GM23248 (cell line): Measurements from ENCODE around the gene BCL7A.

Experiments used
- EZH2 ChIP-seq: fragments of 200-600 bp; sonication (generic); IDR thresholded peaks from 2 replicates; pipeline ENCODE4 v1.6.1; 2018; ENCODE audit warnings: antibody characterized with exemption, mild to moderate bottlenecking; ENCODE audit not compliant: insufficient read depth, poor library complexity, severe bottlenecking
- EZH2phosphoT487 ChIP-seq: fragments of 200-600 bp; sonication (generic); IDR thresholded peaks from 2 replicates; pipeline ENCODE4 v1.6.1; 2018; ENCODE audit warnings: antibody characterized with exemption, moderate library complexity, mild to moderate bottlenecking, low read depth; ENCODE audit not compliant: insufficient read depth

GRCh38 chr12:122028165-122028904, 6.7 kb downstream of the BCL7A start:
- TF ChIP-seq EZH2: no peak
- TF ChIP-seq EZH2phosphoT487: no peak
